SK-N-SH (cell line): Measurements from ENCODE around the gene ROM1.

Experiments
- CTCF ChIP-seq: fragments of 200-600 bp; sonication (generic); IDR thresholded peaks from 2 replicates; pipeline ENCODE4 v1.6.1; 2017; ENCODE audit warnings: antibody characterized with exemption, mild to moderate bottlenecking, moderate library complexity
- EP300 ChIP-seq, 2 experiments: IDR thresholded peaks; 2 replicates each; pipeline versions ENCODE4 v1.4.0 to v1.6.1; 2012; ENCODE audit warnings: borderline replicate concordance in 1 of 2, low read depth in 1 of 2, low read length in 1 of 2
- GABPA ChIP-seq: IDR thresholded peaks from 2 replicates; pipeline ENCODE4 v1.4.0; 2012; ENCODE audit warnings: low read depth, mild to moderate bottlenecking
- MAX ChIP-seq: IDR thresholded peaks from 2 replicates; pipeline ENCODE4 v1.4.0; 2012; ENCODE audit warnings: low read depth
- MXI1 ChIP-seq: IDR thresholded peaks from 2 replicates; pipeline ENCODE4 v1.6.1; 2012; ENCODE audit warnings: mild to moderate bottlenecking, low read depth, low read length, improper control_type of control experiment
- POLR2AphosphoS5 ChIP-seq: IDR thresholded peaks from 2 replicates; pipeline ENCODE4 v1.6.1; 2012; ENCODE audit warnings: low read depth, low read length
- RAD21 ChIP-seq: IDR thresholded peaks from 2 replicates; pipeline ENCODE4 v1.6.1; 2012; ENCODE audit warnings: mild to moderate bottlenecking, low read length
- SIN3A ChIP-seq: IDR thresholded peaks from 2 replicates; pipeline ENCODE4 v1.6.1; 2012; ENCODE audit warnings: low read depth, mild to moderate bottlenecking, low read length, moderate library complexity, borderline replicate concordance
- TAF1 ChIP-seq: IDR thresholded peaks from 2 replicates; pipeline ENCODE4 v1.6.1; 2012; ENCODE audit warnings: low read depth, mild to moderate bottlenecking, low read length, moderate library complexity, borderline replicate concordance
- TCF12 ChIP-seq: IDR thresholded peaks from 2 replicates; pipeline ENCODE4 v1.4.0; 2012
- TEAD4 ChIP-seq: IDR thresholded peaks from 2 replicates; pipeline ENCODE4 v1.4.0; 2012; ENCODE audit warnings: mild to moderate bottlenecking, borderline replicate concordance; ENCODE audit not compliant: insufficient read depth
- USF2 ChIP-seq: fragments of 150-350 bp; IDR thresholded peaks from 2 replicates; pipeline ENCODE4 v1.6.1; 2017; ENCODE audit warnings: antibody characterized with exemption, low read length, low read depth, borderline replicate concordance

DNA sequence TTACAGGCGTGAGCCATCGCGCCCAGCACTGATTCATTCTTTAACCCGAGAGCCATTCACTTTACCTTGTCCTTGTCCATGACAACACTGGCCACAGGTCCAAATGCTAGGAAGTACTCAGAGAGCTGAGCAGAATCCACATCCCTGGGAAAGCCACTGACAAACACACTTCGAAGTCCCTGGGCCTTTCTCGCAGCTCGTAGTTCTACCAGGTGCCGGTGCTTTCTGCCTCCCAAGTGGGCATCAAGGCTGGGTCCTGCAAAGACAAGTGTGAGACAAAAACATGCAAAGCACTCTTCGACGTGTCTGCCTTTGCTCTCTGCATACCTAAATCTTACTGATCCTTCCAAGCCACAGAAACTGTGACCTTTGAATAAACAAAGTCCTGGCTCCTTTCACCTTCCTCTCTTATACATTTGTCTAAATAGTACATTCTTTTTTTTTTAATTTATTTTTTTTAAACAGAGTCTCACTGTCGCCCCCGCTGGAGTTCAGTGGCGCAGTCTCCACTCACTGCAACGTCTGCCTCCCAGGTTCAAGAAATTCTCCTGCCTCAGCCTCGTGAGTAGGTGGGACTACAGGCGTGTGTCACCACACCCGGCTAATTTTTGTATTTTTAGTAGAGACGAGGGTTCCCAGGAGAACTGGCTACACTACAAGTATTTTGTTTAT is 24.0 kb upstream of the ROM1 start:
- TF ChIP-seq TCF12 (no peak), POLR2AphosphoS5 (no peak), CTCF (peak; percentile 54), TAF1 (no peak), GABPA (no peak), TEAD4 (no peak), MXI1 (no peak), MAX (no peak), EP300 (IDR thresholded peaks at IDR 0.05; ENCODE audit: borderline replicate concordance in 1 of 2, low read depth in 1 of 2, low read length in 1 of 2) (no peak), USF2 (no peak), RAD21 (no peak), SIN3A (no peak)
